Tibial nerve (tissue), 3 donors: ENCODE results near the gene IRF1.

Source experiments
- POLR2A ChIP-seq, 2 donors: fragments of 450-650 bp; IDR thresholded peaks; one replicate each; pipeline ENCODE4 v1.6.1; 2017; ENCODE audit warnings: antibody characterized with exemption in 2 of 2, mild to moderate bottlenecking in 2 of 2, moderate library complexity in 2 of 2
- TF ChIP-seq, protein P1 (sequence below), 5 experiments: fragments of 200-600 bp in 3 of 5; fragments of 450-650 bp in 2 of 5; sonication (generic) in 3 of 5; IDR thresholded peaks; one replicate each; pipeline ENCODE4 v1.5.1; 2016 to 2019; ENCODE audit warnings: antibody characterized with exemption in 5 of 5, mild to moderate bottlenecking in 3 of 5, moderate library complexity in 2 of 5

- TF ChIP-seq, protein P1, sequence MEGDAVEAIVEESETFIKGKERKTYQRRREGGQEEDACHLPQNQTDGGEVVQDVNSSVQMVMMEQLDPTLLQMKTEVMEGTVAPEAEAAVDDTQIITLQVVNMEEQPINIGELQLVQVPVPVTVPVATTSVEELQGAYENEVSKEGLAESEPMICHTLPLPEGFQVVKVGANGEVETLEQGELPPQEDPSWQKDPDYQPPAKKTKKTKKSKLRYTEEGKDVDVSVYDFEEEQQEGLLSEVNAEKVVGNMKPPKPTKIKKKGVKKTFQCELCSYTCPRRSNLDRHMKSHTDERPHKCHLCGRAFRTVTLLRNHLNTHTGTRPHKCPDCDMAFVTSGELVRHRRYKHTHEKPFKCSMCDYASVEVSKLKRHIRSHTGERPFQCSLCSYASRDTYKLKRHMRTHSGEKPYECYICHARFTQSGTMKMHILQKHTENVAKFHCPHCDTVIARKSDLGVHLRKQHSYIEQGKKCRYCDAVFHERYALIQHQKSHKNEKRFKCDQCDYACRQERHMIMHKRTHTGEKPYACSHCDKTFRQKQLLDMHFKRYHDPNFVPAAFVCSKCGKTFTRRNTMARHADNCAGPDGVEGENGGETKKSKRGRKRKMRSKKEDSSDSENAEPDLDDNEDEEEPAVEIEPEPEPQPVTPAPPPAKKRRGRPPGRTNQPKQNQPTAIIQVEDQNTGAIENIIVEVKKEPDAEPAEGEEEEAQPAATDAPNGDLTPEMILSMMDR (IDR thresholded peaks at IDR 0.05): no peak
- TF ChIP-seq POLR2A (IDR thresholded peaks at IDR 0.05): no peak
Observed at GRCh38 chr5:132488590-132488989, 2.0 kb downstream of the IRF1 start.
